Heart right ventricle (tissue), 16 donors: ENCODE results near the gene AIG1. TPM values are rescaled to one million over a fixed set of nuclear protein-coding genes. Genes with fewer than 3 reads are reported as not detected.
"Not testable (repeated sequence)": the region's sequence is repeated elsewhere in the genome, so short reads cannot be mapped to it uniquely, and the experiment has no call there.

Experiments
- ATAC-seq, 8 donors: fragments of 200-7000 bp; cut with Tn5 transposase; one replicate each; pipeline ENCODE4 v1.9.1; 2020; ENCODE audit warnings: mild to moderate bottlenecking in 8 of 8, moderate library complexity in 8 of 8, moderate number of reproducible peaks in 1 of 8
- DNase-seq, 2 donors: peaks; one replicate each; pipeline ENCODE4 v3.0.0-alpha.2; 2020
- H3K27ac ChIP-seq, 10 donors: fragments of 200-600 bp; sonication (generic) in 2 of 10; one replicate each; pipeline versions ENCODE4 v1.5.0 to v1.8.0; 2020 to 2022; ENCODE audit warnings: mild to moderate bottlenecking in 3 of 10
- H3K27me3 ChIP-seq, 7 donors: fragments of 200-600 bp; one replicate each; pipeline ENCODE4 v1.8.0; 2021 to 2022; ENCODE audit warnings: mild to moderate bottlenecking in 2 of 7
- H3K36me3 ChIP-seq, 9 donors: fragments of 200-600 bp; sonication (generic) in 1 of 9; one replicate each; pipeline versions ENCODE4 v1.5.0 to v1.8.0; 2020 to 2022; ENCODE audit warnings: mild to moderate bottlenecking in 2 of 9
- H3K4me1 ChIP-seq, 9 donors: fragments of 200-600 bp; sonication (generic) in 1 of 9; one replicate each; pipeline versions ENCODE4 v1.5.0 to v1.8.0; 2020 to 2022; ENCODE audit warnings: mild to moderate bottlenecking in 4 of 9
- H3K4me3 ChIP-seq, 10 donors: fragments of 200-600 bp; sonication (generic) in 2 of 10; one replicate each; pipeline versions ENCODE4 v1.5.0 to v1.8.0; 2020 to 2022; ENCODE audit warnings: mild to moderate bottlenecking in 7 of 10, moderate library complexity in 2 of 10
- H3K9me3 ChIP-seq, 11 donors: fragments of 200-600 bp in 10 of 11; sonication (generic) in 2 of 11; one replicate each; pipeline versions ENCODE4 v1.5.0 to v1.8.0; 2013 to 2022; ENCODE audit warnings: mild to moderate bottlenecking in 2 of 11, control low read depth in 1 of 11, moderate library complexity in 1 of 11
- CTCF ChIP-seq, 9 donors: fragments of 200-600 bp; sonication (generic) in 2 of 9; IDR thresholded peaks; one replicate each; pipeline versions ENCODE4 v1.5.0 to v1.8.0; 2021 to 2022; ENCODE audit warnings: antibody characterized with exemption in 9 of 9, mild to moderate bottlenecking in 5 of 9, moderate library complexity in 1 of 9
- WGBS, 2 donors: extraction: QIAGEN DNeasy Blood & Tissue Kit; methylation state at CpG; one replicate each; pipeline ENCODE4 v1.1.7; 2013; ENCODE audit warnings: inconsistent platforms in 1 of 2; 5-methylcytosine and 5-hydroxymethylcytosine counted together
- intact Hi-C, 10 donors: fragments of 100-400 bp; cut with DNase I; formaldehyde crosslinking; loops; one replicate each; pipeline versions ENCODE4 v1.11.1 to v1.14.2; 2022
- polyA plus RNA-seq, 2 donors: library from polyadenylated mRNA; stranded (reverse); fragments of 200-250 nt; gene quantifications; one replicate each; pipeline ENCODE4 v1.2.3, GENCODE V29; 2013
- total RNA-seq, 10 donors: library from RNA; stranded (reverse); fragmentation: NEBNext Ultra II Directional in 3 of 10; extraction: Animal tissue kit (Norgen Biotek cat#: 25700) in 3 of 10; gene quantifications; one replicate each; pipeline versions ENCODE4 v1.2.1 to v1.2.4, GENCODE V29; 2021 to 2023
- donor health status: Arrhythmogenic right ventricular cardiomyopathy.
- donor health status: ischemic (EF 13 %, LVEDD 7.1; RV severe dilation, severe dysfunction).
- donor health status: healthy with polysubstance abuse.
- donor health status: DM: no; HTN: yes; CAD: no.
- donor health status: DM: no; HTN: no; CAD: no.
- donor health status: ischemic (EF 25% LVEDD 6.9; RV normal size, moderate dysfunction).
- donor health status: ischemic (EF 25% LVEDD 5.7; RV mildly dilated, moderate dysfunction).
- donor health status: healthy.
- donor health status: DM: yes; HTN: yes; CAD: no.
- donor health status: Ischemic cardiomyopathy.
- donor health status: ischemic (EF 35%, LVEDD 5.7; RV mildly dilated, moderate dysfunction).
- donor health status: nonischemic (EF 11% LVEDD 7.7; RV severe dilation, severe dysfunction).
- donor health status: DM: yes; HTN: yes; CAD: no.
- donor health status: PGD.
- donor health status: ischemic (EF 29% LVEDD 5.4; RV normal size, mild dysfunction).
- donor health status: nonischemic (EF 23%, LVEDD 6.1; RV moderate dilation, normal function).

The AIG1 gene
- total and polyA plus RNA-seq, 12 donors, result 17.4 to 83.2 (median 66.2) TPM

- intact Hi-C loops, result no loop called here
- Histone ChIP-seq H3K4me3 (no peak overlapping the region), H3K4me1 (peaks cover 0 to 11% (median 2%) of the 10 kb centered on the region in 9 donors), H3K9me3 (peaks cover 0 to 20% (median 8%) of the 10 kb centered on the region in 11 donors), H3K27ac (no peak overlapping the region), H3K27me3 (no peaks in the 10 kb centered on the region), H3K36me3 (peaks cover 0 to 30% (median 15%) of the 10 kb centered on the region in 9 donors)
- ATAC-seq (no peak), DNase-seq (no peak)
- no peak for TF ChIP-seq CTCF (IDR thresholded peaks at IDR 0.05)
- WGBS, 2 donors, result 42 to 52% methylated on average over 2 of the region's 2 CpGs
Observed at GRCh38 chr6:143135325-143135724, 74.6 kb downstream of the AIG1 start.

- Histone ChIP-seq H3K27ac (no peak overlapping the region), H3K4me3 (no peak overlapping the region), H3K36me3 (peaks cover 0 to 27% (median 15%) of the 10 kb centered on the region in 9 donors), H3K4me1 (peaks cover 0 to 13% (median 7%) of the 10 kb centered on the region in 9 donors), H3K27me3 (no peaks in the 10 kb centered on the region), H3K9me3 (peaks cover 0 to 14% (median 2%) of the 10 kb centered on the region in 11 donors)
- TF ChIP-seq CTCF (IDR thresholded peaks at IDR 0.05), result no peak
- ATAC-seq (no peak), DNase-seq (no peak)
- intact Hi-C loops, result no loop called here
- WGBS, 2 donors, result 84 to 87% methylated on average over 3 of the region's 3 CpGs
Observed at GRCh38 chr6:143135797-143136561, 75.3 kb downstream of the AIG1 start.

GRCh38 chr6:143136647-143137046, 76.0 kb downstream of the AIG1 start:
- H3K9me3 ChIP-seq, result peaks cover 0 to 7% (median 0%) of the 10 kb centered on the region in 11 donors
- no peak for ATAC-seq
- H3K27me3 ChIP-seq, result no peaks in the 10 kb centered on the region
- WGBS, 2 donors, result 77 to 83% methylated on average over 3 of the region's 3 CpGs
- no peak for DNase-seq
- H3K4me3 ChIP-seq, result no peak overlapping the region
- no peak for TF ChIP-seq CTCF (IDR thresholded peaks at IDR 0.05)
- peaks cover 0 to 19% (median 10%) of the 10 kb centered on the region in 9 donors for H3K4me1 ChIP-seq
- H3K36me3 ChIP-seq, result peaks cover 0 to 27% (median 10%) of the 10 kb centered on the region in 9 donors
- intact Hi-C loops, result no loop called here
- no peak overlapping the region for H3K27ac ChIP-seq

DNA sequence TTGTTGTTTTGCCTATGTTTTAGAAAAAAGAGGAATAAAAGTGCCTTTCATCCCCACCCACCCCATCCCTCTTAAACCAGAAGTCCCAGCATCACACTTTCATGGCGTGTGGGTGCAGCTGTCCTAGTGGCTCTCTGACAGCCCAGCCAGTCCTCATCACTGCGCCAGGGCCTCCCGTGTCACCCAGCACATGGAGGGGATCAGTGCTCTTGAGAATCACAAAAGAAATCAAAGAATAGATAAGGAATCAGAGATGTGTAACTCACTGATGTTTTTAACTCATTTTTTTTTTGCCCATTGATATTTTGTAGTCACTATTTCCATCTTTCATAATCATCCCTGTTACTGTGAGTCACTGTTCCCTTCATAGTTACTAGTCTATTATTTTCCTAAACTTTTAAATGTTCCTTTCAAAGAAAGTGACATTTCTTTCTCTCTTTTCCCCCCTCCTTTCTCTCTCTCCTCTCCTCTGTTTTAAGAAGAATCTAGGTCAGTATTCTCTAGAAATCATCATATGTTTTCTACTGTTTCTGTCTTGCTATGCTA, 78.6 kb downstream of the AIG1 start:
- no peak for ATAC-seq
- WGBS, 2 donors, result 91 to 94% methylated on average over 3 of the region's 3 CpGs
- H3K27ac ChIP-seq, result no peak overlapping the region

GRCh38 chr6:143139884-143140283, 79.2 kb downstream of the AIG1 start:
- Histone ChIP-seq H3K36me3 (peaks cover 0 to 27% (median 10%) of the 10 kb centered on the region in 9 donors), H3K4me1 (peaks cover 0 to 19% (median 10%) of the 10 kb centered on the region in 9 donors)
- ATAC-seq, intact Hi-C loops, DNase-seq, H3K4me3 ChIP-seq, H3K9me3 ChIP-seq, H3K27ac ChIP-seq, H3K27me3 ChIP-seq: not testable (repeated sequence)
- 88 to 92% methylated on average over 5 of the region's 5 CpGs for WGBS, 2 donors

More for the DNA sequence above, 78.6 kb downstream of the AIG1 start:
- Histone ChIP-seq H3K36me3 (peaks cover 0 to 27% (median 10%) of the 10 kb centered on the region in 9 donors), H3K9me3 (no peaks in the 10 kb centered on the region), H3K4me3 (no peak overlapping the region), H3K4me1 (peaks cover 0 to 19% (median 10%) of the 10 kb centered on the region in 9 donors), H3K27me3 (no peaks in the 10 kb centered on the region)
- intact Hi-C loops, result no loop called here
- DNase-seq, result no peak
- TF ChIP-seq CTCF (IDR thresholded peaks at IDR 0.05), result no peak
